GM12864 (cell line): ENCODE data around the gene AMPD2.
A peak's percentile ranks its signal among the peaks of the same experiment; 100 is the strongest.

Experiments
- DNase-seq: peaks from one replicate; pipeline ENCODE4 v3.0.0-alpha.2; 2011; ENCODE audit warnings: low read depth
- H3K4me3 ChIP-seq: 2 replicates; pipeline ENCODE4 v1.5.1; 2011; ENCODE audit warnings: mild to moderate bottlenecking, low read depth, low read length, control low read depth
- TF ChIP-seq, protein P1 (sequence below): IDR thresholded peaks from 2 replicates; pipeline ENCODE4 v1.5.1; 2011; ENCODE audit warnings: low read depth, mild to moderate bottlenecking, moderate library complexity, low read length, control low read depth, inconsistent platforms; ENCODE audit errors: missing control alignments

Gene AMPD2

GRCh38 chr1:109649491-109649914, 29.9 kb downstream of the AMPD2 start:
- TF ChIP-seq, protein P1, sequence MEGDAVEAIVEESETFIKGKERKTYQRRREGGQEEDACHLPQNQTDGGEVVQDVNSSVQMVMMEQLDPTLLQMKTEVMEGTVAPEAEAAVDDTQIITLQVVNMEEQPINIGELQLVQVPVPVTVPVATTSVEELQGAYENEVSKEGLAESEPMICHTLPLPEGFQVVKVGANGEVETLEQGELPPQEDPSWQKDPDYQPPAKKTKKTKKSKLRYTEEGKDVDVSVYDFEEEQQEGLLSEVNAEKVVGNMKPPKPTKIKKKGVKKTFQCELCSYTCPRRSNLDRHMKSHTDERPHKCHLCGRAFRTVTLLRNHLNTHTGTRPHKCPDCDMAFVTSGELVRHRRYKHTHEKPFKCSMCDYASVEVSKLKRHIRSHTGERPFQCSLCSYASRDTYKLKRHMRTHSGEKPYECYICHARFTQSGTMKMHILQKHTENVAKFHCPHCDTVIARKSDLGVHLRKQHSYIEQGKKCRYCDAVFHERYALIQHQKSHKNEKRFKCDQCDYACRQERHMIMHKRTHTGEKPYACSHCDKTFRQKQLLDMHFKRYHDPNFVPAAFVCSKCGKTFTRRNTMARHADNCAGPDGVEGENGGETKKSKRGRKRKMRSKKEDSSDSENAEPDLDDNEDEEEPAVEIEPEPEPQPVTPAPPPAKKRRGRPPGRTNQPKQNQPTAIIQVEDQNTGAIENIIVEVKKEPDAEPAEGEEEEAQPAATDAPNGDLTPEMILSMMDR, result peak; percentile 12
- no peak overlapping the region; the same call in 1 of the 2 replicates for H3K4me3 ChIP-seq
- DNase-seq, result no peak

DNA sequence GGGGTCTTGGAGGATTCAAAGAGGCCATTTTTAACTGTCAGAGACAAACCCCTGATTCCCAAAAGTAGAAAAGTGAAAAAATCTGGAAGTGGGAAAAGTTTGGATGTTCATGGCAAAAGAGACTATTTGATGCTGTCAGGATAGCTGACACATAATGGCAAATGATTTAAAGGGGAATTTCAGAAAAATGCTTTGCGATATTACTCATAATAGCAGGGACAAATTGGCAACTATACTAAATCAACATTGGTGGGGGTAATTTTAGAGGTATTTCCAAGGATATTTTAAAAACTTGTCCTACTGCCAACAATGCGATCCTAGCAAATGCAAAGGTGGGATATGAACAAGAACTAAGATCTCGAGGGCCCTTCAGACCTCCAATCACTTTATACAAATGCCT, 31.0 kb downstream of the AMPD2 start:
- no peak for DNase-seq
- H3K4me3 ChIP-seq, result no peak overlapping the region
- TF ChIP-seq, protein P1, result no peak

DNA sequence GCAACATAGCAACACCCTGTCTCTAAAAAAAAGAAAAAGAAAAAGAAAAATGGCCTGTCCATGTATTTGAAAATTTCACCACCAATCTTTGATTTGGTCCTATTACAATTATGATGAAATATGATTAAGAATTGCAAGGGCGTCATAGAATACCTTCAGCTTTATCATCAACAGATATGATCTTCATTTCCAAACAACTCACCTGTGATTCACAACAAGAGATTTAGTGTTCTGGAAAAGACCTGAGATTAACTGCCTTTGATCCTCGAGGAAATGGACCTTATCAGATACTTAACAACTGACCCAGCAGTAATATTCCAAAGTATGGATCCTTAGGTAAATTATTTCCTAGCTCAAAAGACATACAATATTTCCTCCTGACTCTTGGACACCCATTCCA, 32.8 kb downstream of the AMPD2 start:
- no peak for DNase-seq
- no peak overlapping the region for H3K4me3 ChIP-seq
- TF ChIP-seq, protein P1, result no peak

GRCh38 chr1:109653306-109653705, 33.7 kb downstream of the AMPD2 start:
- no peak for DNase-seq
- H3K4me3 ChIP-seq, result no peak overlapping the region

DNA sequence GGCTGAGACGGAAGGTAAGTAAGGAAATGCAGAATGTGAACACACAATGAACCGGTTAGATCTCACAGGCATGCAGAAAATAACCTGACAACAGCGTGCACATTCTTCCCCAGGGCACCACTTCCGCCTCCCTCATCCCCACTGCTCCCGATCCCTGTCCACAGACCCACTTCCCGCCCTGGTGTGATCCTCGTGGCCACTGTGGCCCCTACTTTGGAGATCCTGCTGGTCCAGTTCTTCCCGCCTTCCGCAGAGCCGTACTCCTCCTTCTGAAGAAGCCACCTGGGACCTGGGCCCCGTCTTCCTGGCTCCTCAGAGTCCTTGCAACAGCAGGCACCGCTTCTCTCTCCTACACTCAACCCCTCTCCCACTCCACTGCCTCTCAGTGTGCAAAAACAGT, 34.9 kb downstream of the AMPD2 start:
- H3K4me3 ChIP-seq, result no peak overlapping the region
- TF ChIP-seq, protein P1, result no peak
- DNase-seq, result no peak

More at GRCh38 chr1:109653306-109653705, 33.7 kb downstream of the AMPD2 start:
- TF ChIP-seq, protein P1, result no peak

DNA sequence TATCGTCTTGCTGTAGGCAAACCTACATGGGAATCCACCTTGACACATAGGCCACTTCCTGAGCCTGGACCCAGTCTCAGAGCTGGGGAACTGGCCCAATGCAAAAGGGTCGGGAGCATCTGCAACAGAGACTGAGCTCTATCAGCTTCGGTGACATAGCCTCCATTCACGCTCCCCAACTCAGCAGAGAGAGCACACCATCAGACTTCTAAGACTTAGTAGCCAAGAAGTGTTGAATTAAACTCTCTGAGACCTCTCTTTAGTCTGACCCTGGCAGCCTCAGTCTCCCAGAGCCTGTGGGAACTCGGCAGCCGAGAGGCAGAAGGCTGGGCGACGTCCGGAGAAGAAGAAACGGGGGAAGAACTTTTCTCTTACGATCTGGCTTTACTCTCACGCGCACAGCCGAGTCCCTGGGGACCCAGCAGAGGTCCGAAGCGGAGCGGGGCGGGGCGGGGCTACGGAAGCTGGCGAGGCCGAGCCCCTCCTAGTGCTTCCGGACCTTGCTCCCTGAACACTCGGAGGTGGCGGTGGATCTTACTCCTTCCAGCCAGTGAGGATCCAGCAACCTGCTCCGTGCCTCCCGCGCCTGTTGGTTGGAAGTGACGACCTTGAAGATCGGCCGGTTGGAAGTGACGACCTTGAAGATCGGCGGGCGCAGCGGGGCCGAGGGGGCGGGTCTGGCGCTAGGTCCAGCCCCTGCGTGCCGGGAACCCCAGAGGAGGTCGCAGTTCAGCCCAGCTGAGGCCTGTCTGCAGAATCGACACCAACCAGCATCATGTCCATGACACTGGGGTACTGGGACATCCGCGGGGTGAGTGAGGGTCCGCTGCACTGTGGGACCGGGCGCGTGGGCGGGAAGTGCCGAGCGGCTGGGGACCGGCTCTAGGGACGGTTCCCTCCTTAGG, 36.2 kb downstream of the AMPD2 start, which contains the start of gene GSTM4:
Gene GSTM4 (plus strand): TSS at position 485 of the 905 bp plus-strand sequence. CDS start 291 bp downstream, at position 776.
- peak within 1 kb of the TSS; percentile 70 for H3K4me3 ChIP-seq
- TF ChIP-seq, protein P1, result no peak
- peak; percentile 48 for DNase-seq
